NCI-H2029 treated with DMSO at 0.1 percent for 48 hours (cell line): ENCODE data around the gene NRP2.

Experiments
- DNase-seq: peaks from one replicate; lab custom pipeline; 2025; lab: John Stamatoyannopoulos, UW

NRP2 gene

GRCh38 chr2:205687641-205687956 is 5.3 kb downstream of the NRP2 start:
- DNase-seq: no peak

DNA sequence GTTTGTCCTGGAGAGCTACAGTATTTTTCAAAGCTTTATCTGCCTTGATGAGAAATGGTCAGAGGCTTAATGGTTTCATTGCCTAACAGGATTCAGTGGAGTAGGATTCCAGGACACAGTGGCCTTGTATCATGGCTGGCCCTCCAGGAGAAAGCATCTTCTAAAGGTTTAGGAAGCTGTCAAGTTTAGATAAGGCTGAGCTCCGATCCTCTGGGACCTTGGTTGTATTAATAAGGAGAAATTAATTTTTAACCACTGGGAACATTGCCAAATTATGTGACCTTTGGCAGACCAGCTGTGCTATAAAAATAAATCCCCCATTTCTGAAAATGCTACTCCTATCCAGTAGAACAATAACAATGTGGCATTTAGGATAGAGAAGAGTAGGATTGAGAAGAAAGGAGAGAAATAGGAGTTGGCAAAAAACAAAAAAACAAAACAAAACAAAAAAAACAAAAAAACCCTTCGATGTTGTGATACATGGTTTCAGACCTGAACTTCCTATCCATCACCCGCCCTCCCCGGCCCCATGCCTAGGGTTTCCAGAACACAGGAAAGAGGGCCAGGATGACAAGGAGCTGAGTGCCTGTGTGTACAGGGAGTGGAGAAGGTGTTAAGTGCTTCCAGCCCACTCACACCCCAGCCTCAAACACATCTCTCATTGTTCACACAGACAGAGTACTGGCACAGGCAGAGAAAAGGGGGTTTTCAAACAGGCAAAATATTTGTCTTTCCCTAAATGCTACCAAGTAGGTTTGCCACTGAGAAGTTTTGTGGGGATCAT is 6.3 kb downstream of the NRP2 start:
- DNase-seq: no peak

GRCh38 chr2:205689820-205690219 is 7.5 kb downstream of the NRP2 start:
- no peak for DNase-seq

DNA sequence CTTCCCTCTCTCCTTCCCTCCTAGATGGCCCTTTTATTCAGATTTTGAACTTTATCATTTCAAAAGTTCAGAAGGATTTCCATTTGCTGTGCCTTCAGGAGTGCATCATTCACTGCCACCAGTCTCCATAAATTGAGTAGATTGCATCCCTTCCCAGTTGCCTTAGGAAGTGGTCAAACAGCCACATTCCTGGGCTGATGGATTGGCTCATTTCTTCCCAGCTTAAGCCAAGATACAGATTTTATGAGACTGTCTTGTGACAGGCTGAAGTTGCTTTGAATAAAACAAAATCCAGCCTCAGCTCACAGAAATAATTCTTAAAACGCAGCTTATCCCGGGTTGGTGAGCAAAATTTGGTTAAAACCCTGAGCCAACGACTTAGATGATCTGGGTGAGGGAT is 9.8 kb downstream of the NRP2 start:
- DNase-seq: no peak

GRCh38 chr2:205694256-205694655 is 12.0 kb downstream of the NRP2 start:
- no peak for DNase-seq

- DNase-seq: no peak
Measured at GRCh38 chr2:205695460-205695991, 13.2 kb downstream of the NRP2 start.

DNA sequence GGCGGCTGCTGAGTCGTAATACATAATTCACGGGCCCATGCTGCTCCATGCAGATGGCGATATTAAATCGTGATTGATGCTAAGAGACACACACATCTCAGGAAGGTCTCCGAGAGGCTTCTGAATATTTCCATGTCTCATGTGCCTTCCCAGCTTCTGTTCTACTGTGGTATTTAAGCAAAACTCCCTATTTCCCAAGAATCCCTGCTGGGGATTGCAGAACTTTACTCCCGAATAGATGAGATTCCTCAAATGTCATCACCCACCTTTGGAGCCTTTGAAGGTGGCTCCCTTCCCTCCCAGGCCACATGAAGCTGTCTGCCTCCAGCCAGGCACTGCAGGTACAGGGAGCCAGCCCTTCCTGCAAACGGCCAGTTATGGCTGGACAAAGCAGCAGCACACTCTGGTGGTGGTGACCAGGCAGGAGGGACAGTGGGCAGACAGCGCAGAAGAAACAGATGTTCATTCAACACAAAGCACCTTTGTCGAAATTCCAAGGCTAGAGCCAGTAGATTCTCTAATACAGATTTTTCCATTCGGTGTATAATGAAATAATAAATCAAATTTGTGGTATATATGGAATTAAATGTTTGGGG is 14.1 kb downstream of the NRP2 start:
- DNase-seq: no peak

- DNase-seq: no peak
Measured at GRCh38 chr2:205696927-205697441, 14.7 kb downstream of the NRP2 start.

DNA sequence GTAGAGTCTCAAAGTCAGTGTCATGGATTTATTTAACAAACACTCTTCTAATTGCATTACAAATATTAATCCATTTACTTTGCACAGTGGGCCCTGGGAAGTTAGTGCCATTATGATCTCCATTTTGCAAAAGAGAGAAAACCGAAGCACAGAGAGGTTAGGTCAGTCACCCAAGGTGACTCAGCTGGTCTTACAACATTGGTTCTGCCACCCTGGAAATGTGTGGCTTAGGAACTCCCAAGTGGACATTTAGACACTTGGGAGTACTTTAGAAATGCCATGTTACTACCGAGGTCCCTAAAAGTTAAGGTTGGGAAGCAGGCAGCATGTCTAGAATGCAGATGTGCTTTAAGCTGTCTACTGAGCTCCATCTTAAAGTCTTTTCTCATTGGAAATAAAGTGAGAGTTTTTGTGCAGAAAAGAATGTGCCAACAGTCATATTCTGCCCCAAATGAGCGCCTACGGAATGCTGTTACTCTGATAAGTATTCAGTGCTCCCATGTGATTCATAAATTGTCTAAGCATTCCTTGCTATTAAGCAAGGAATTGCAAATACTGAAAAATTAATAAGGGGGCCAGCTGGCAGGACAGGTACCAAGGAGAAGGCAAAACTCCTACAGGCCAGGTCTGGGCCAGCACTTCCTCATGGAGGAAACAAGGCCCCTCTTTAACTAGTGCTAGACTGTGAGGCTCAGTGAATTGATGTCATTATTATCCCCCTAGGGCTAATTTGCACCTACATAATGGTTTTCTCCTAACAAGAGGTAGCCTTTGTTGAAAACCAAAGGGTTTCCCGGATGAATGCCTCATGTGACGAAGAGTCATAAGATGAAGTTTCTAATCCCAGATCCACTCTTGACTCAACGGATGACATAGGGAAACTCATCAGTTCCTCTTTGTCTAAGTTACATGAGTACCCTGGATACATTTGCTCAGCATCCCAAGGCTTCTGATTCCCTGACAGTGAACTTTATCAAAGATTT is 16.3 kb downstream of the NRP2 start:
- no peak for DNase-seq

- no peak for DNase-seq
Measured at GRCh38 chr2:205699515-205700289, 17.4 kb downstream of the NRP2 start.

GRCh38 chr2:205700331-205701132 is 18.2 kb downstream of the NRP2 start:
- no peak for DNase-seq

GRCh38 chr2:205701509-205701908 is 19.2 kb downstream of the NRP2 start:
- no peak for DNase-seq

- no peak for DNase-seq
Measured at GRCh38 chr2:205702576-205702975, 20.3 kb downstream of the NRP2 start.

- no peak for DNase-seq
Measured at GRCh38 chr2:205703471-205704126, 21.3 kb downstream of the NRP2 start.

- DNase-seq: no peak
Measured at GRCh38 chr2:205704127-205704741, 21.9 kb downstream of the NRP2 start.

- DNase-seq: no peak
Measured at GRCh38 chr2:205705511-205706349, 23.4 kb downstream of the NRP2 start.

- DNase-seq: no peak
Measured at GRCh38 chr2:205706769-205707381, 24.6 kb downstream of the NRP2 start.

- no peak for DNase-seq
Measured at GRCh38 chr2:205708231-205708631, 25.9 kb downstream of the NRP2 start.
